Measurements from ENCODE around the gene KIFC3.
"Not testable (repeated sequence)": the region's sequence is repeated elsewhere in the genome, so short reads cannot be mapped to it uniquely, and the experiment has no call there.

KIFC3 gene

DNA sequence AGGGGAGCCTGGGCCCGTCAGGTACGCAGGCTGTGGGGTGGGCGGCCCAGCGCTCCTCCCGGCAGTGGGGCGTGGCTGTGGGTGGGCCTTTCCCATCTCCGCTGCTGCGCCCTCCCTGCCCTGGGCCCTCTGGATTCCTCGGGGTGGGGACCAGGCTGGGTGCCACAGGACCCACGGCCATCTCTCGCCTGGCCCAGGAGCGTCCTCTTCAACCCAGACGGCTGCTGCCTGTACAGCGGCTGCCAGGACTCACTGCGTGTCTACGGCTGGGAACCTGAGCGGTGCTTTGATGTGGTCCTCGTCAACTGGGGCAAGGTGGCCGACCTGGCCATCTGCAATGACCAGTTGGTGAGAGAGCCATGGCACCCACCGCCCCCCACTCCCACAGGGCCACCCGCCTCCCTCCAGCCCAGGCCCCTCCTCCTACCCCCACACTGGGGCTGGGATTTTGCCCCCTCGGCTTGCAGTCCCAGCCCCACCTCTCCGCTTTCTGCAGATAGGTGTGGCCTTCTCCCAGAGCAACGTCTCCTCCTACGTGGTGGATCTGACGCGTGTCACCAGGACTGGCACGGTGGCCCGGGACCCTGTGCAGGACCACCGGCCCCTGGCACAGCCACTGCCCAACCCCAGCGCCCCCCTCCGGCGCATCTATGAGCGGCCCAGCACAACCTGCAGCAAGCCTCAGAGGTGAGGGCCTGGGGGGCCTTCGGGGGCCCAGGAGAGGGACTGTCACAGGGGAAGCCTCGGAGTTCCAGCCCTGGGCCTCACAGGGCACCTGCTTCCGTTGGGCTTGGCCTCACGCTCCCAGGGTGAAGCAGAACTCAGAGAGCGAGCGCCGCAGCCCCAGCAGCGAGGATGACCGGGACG, 49.5 kb downstream of the KIFC3 start:
- no peak for DNase-seq

DNA sequence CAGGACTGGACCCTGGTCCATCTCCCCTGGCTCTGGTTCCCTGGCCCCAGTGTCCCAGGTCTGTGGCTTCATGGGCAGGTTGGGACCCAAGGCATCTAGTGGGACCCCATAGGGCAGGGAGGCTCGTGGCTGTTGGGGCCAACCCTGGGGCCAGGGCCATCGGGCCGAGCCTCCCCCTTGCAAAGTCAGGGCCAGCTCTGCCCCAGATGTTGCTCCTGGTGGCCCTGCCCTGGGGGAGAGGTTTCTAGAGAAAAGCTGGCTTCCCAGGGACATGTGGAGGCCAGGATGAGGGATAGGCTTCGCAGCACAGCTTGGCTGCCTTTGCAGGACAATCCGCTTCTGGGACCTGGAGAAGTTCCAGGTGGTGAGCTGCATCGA, 50.1 kb downstream of the KIFC3 start:
- DNase-seq: no peak

DNA sequence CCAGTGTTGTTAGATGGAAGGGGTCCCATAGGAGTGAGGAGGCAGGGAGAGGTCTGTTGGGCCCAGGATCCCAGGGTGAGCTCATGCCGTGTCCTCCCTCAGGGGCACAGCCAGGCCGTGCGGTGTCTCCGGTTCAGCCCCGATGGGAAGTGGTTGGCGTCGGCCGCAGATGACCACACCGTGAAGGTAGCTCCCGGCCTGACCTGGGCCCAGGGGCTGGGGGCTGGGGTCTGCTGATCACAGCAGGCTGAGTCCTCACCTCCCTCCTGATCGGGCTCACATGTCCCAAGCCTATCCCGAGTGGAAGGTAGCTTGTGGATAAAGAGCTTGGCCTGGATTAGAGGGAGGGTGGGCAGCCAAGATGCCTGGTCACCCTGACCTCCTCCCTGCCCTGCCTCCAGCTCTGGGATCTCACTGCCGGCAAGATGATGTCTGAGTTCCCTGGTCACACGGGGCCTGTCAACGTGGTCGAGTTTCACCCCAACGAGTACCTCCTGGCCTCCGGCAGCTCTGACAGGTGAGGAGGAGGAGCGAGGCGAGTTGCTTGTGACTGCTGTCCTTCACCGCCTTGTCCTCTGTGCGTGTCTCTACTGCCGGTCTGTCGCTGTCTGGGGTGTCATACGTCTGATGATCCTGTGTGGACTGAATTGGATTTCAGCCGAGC, 50.6 kb downstream of the KIFC3 start:
- no peak for DNase-seq

DNA sequence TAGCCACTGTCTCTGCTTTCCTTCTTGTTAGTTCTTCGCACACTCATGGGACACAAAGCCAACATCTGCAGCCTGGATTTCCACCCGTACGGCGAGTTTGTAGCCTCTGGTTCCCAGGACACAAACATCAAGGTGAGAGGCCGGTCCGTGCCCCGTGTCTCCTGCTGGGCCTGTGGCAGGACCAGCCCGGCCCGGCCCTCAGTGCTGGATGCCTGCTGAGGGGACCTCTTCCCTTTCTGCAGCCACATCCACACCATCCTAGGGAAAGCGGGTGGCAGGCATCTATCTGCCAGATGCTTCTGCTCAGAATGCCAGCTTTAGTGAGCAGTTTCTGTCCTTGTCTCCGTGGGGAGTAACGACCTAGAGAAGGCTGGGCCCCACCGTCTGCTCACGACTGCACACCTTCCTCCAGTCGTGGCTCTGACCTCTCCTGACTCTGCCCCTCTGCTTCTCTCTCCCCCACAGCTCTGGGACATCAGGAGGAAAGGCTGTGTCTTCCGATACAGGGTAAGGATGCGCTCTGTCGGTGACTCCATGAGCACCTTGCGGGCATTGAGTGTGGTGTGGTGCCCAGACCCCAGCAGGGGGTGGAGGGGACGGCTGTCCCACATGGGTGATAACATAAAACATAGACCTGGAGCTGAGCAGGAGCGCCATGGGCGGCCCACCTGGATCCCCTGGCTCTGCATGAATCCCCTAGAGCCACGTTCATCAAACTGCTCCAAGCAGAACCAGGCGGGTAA, 51.3 kb downstream of the KIFC3 start:
- no peak for DNase-seq

DNA sequence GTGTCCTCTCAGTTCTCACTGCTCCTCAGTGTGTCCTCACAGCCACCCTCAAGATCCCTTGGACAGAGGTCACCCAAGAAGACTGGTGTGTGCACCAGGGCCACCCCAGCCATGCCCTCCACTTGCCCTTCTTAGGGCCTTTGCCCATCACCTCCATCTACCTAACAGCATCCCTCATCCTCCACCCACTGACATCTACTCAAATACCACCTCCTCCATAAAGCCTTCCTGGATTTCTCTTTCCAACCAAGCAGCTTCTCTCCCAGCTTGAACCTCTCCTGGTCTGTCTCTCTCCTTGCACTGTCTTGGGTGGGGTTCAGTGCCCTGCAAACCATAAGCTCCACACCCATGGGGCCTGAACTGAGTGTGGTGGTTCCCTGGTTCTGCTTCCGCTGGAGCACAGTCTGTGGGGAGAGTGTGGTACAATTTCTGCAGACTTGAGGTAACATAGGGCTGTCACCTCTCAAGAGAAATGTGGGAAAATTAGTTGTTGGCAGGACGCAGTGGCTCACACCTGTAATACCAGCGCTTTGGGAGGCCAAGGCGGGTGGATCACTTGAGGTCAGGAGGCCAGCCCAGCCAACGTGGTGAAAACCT, 52.3 kb downstream of the KIFC3 start:
- no peak for DNase-seq

DNA sequence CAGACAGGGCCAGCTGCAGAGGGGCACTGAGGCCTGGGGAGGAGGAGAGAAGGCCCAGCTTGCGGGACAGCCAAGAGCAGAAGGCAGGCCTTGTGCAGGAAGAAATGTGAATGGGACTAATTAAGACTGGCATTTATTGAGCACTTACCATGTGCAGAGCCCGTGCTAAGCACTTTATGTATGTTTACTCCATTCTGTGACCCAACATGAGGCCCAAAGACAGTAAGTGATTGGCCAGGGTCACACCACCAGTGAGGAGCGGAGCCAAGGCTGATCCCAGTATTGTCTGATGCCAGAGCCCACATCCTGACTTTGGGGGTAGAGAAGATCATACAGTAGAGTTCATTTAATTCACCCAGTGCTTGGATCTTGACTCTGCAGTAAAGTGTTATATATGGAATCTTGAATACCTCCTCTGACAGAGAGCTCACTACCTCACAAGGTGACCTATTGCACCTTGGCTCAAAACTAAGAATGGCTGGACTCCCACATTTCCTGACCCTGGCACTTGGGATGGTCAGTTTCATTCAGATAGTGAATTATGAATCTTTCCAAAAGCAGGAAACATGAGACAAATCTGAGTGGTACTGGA, 53.1 kb downstream of the KIFC3 start:
- DNase-seq: no peak

DNA sequence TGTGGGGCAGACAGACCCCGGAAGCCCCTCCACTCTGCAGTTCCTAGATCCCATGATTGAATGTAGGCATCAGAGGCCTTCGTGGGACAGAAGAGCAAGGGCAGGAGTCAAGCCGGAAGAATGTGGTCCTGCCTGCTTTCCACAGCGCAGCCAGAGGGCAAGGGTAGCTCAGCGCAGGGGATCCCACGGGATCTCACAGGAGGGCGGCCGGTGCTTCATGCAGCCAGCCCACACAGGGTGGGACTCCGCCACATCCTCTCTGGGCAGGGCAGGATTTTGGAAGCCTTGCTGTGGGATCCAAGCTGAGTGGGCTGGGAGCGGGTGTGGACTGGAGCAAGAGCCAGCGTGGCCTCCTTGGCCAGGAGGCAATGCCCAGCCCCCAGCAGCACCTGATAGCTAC, 53.7 kb downstream of the KIFC3 start:
- DNase-seq: no peak

DNA sequence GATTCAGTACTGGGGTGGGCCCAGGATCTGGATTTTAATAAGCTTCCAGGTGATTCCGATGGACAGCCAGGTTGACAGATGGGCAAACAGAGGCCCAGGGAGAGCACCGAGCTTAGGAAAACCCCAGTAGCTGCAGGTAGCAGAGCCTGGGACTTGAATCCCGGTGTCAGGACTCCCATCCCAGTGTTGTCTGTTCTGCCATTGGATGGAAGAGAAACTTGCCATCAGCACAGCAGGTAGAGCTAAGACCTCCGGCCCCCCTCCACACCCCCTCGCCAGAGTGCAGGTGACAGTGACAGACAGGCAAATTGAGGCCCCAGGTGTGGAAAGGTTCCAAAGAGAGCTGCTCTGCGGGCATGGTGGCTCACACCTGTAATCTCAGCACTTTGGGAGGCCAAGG, 54.3 kb downstream of the KIFC3 start:
- no peak for DNase-seq

DNA sequence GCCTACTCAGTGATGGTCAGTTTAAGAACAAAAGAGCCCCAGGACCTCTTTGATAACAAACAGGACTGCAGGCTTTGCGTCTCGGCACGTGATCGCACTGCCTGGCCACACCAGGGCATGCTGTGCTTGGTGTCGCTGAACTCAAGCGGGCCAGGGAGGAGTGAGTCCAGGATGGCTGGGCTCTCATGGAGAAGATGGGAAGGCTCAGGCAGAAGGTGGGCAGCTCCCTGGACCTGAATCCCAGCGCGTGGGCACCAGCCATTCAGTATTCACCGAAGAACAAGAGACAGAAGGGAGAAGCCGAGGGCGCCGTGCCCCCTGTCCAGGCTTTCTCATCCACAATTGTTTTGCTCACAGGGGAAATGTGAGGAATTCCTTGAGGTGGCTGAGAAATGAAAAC, 54.8 kb downstream of the KIFC3 start:
- DNase-seq: no peak

DNA sequence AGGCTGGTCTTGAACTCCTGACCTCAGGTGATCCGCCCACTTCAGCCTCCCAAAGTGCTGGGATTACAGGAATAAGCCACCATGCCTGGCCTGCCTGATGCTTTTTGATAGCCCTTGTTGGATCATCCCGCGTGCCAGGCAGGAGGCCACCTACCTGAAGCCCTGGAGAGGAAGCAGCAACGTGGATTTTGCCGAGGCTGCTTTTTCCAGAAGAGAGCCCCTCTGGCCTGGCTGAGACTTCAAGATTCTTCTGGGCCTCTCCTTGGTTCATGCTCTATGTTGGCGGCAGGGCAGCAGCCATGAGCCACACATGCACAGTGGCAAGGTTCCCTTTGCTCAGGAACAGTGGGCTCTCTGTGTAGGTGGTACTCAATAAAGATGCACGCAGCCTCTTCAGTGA, 55.2 kb downstream of the KIFC3 start:
- DNase-seq: no peak

DNA sequence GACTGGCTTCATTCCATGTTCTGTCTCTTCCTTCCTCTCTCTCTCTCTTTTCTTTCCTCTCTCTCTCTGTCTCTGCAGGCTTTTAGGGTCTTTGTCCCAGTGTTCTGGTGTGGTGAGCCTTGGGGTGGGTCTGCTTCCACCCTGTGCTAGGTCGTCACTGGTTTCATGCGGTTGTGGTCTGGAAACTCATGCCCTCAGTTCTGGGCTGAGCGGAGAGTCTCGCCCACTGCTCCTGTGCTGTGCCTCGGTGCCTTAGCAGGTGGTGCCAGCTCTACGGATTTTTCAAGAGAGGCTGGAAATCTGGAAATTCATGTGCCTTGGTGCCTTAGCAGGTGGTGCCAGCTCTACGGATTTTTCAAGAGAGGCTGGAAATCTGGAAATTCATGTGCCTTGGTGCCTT, 56.0 kb downstream of the KIFC3 start:
- DNase-seq: not testable (repeated sequence)

DNA sequence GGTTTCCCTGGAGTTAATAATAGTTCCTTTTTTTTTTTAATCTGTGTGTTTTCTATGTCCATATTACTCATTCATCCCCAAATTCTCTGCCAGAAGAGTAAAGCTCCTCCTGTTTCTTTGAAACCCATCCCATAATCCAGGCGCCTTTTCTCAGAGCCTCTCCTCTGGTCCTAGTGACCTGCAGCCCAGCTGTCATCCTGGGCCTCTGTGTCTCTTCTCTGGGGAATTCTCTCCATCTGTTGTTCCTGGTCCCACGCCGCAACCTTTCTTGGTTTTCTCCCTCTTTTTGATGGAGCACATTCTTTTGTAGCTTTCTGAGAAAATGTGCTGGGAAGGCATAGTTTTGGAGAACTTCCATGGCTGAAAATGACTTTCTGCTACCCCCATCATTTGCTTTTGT, 56.5 kb downstream of the KIFC3 start:
- no peak for DNase-seq

DNA sequence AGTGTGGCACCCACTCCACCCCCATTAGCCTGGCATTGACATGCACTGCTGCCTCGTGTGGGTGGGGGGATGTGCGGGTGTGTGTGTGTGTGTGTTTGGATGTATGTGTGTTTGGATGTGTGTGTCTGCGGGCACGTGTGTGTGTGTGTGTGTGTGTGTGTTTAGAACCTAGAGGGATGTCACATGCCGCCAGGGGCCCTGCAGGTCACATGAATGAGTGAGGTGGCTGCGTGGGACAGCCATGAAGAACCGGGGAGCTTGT, 57.7 kb downstream of the KIFC3 start:
- DNase-seq: no peak

DNA sequence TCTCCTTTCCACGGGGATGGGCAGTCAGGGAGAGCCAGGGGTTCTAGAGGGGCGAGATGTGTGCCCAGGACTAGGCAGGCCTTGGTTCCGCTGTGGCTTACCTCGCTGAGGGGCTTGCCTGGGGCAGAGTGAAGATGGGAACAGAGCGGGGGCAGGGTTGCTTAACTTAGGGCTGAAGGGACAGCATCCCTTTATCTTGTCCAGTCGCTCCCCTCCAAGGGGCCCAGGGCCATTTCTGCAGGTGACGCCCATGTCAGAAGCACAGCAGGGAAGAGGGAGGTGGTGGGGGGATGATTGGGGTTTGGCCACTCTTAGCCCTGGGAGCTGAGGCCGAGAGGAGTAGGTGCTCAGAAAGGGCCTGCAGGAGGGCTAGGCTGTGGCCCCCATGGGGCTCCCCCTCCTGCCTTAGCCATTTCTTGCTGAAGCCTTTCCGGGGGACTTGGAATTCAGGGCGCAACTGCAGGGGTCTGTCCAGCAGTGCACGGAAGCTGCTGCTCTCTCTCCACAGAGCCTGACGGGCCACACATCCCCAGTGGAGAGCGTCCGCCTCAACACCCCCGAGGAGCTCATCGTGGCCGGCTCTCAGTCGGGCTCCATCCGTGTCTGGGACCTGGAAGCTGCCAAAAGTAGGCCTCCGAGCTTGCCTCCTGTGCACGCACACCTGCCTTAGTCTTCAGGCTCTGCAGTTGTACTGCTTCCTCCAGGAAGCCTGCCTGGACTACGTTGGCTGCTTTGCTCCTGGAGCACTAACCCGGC, 58.2 kb downstream of the KIFC3 start:
- DNase-seq: no peak

DNA sequence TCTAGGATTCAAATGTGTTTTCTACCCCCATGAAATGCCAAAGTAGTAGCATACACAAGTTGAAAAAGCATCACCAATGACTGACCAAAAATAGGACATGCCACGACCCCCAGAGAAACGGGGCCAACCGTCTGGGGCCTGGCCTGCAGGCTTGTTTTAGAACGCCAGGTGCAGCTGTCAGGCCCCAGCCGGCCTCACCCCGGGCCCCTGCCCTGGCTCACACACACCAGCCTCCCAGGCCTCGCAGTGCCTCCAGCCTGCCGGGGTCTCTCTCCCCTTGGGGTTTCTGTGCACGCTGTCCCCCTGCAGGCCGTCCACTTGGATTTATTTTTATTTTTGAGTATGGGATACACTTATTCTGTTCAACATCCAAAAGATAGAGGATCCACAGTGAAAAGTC, 58.8 kb downstream of the KIFC3 start:
- DNase-seq: no peak

DNA sequence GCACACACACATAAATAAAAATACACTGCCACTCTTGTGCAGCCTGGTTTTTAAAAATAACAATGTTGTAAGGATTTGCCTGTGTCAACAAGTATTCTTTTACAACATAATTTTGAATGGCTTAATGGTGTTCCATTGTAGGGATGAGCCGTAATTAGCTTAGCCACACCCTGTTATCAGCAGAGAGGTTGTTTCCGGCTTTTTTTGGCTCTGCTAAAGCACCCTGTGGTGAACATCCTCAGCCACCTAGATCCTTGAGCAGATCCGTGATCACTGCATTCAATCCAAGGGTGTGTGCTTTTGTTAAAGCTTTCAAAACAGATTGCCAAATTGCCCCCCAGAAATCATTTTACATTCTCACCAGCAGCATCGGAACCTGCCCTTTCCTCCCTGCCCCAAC, 59.7 kb downstream of the KIFC3 start:
- DNase-seq: no peak

DNA sequence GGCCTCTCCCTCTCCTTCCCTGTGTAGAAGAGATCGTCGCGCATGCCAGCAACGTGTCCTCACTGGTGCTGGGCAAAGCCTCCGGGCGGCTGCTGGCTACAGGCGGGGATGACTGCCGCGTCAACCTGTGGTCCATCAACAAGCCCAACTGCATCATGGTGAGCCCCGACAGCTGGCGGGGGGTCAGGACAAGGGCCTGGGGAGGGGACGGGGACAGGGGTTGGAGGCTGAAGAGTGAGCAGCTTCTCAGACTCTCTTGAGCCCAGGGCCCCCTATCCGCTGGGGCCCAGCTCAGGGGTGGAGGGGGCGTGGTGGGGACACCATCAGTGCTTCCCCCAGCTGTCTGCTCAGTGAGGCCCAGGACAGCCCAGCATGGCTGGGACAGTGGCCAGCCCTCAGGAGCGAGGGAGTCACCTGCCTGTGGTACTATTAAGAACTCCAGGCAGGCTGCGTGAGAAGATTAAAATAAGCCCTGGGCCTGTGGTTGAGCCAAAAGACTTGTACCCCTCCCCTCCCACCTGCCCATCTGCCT, 60.6 kb downstream of the KIFC3 start:
- DNase-seq: no peak

DNA sequence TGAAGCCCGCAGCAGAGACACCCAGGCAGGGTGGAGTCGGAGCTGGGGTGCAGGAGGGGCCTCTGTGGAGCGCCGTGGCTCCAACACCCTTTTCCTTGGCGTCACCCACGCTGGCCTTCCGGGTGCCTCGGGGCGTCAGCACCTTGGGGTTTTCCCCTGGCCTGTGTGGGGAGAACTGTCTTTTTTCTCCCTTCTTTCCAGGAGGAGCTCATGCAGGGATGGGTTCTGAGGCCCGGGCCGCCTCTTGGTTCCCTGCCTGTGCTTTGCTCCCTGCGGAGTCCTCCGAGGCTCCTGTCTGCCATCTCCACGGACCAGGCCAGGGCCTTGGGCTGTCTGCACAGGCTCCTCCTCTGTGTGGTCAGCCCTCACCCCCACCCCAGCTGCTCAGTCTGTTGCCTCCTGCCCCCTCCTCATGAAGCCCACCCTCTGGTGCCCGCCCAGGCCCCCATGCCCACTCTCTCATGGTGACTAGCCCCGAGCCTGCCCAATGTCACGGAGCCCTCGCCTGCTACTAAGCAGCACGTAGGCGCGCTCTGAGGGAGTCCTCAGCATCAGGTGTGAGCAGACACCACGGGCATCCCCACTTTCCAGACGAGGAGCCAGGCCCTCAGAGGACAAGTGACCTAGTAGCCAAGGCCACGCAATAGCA, 61.7 kb downstream of the KIFC3 start:
- no peak for DNase-seq

DNA sequence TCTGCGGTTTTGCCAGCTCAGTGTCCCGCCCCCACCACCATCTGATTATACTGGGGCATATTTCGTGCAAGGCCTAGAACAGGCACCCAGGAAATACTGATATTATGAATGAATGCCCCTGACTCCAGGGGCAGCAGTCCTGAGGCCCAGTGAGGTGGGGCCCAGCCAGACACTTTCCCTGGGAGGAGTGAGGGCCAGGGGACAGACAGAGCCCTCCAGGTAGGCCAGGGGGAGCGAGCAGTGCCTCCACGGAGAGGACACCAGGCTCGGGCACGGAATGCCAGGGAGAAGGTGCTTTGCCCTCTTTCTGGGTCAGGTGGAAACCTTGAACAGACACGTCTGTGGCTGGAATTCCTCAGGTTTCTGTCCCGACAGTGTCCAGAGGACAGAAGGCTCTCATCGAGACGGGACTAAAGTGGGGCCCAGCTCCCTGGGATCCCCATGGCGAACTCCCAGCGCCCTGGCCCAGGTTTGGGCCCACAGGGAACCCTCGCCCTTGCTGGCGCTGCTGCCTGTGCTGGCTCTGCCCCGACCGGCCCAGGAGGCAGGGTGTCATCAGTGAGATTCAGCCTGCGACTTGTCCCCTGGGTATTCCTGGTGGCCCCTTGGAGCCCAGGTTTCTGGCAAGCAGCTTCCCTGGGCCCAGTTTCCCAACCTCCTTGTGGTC, 62.4 kb downstream of the KIFC3 start:
- no peak for DNase-seq

DNA sequence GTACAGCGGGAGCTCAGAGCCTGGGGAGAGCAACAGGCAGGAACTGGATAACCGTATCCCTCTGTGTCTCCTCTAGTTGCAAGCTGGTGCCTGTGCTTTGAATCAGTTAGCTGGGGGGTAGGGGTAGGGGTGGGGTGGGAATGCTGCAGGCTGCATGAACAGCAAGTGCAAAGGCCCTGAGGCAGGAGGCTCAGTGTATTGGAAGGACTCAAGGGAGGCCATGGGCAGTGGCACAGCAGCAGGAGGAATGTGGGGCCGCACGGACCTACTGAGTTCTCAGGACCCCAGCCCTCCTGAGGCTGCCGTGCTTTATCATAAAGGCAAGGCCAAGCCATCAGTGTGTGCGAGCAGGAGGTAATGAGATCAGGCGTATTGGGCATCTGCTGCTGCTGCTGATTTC, 63.4 kb downstream of the KIFC3 start:
- no peak for DNase-seq

All from activated naive CD4-positive, alpha-beta T cell (primary cell).